GM18907 (cell line): ENCODE results near the gene SCG5.

Experiments
- ATAC-seq: cut with Tn5 transposase; IDR thresholded peaks from one replicate; pipeline ENCODE4 v1.9.1; 2021; ENCODE audit warnings: mild to moderate bottlenecking, moderate library complexity; ENCODE audit not compliant: unreplicated experiment

The SCG5 gene

DNA sequence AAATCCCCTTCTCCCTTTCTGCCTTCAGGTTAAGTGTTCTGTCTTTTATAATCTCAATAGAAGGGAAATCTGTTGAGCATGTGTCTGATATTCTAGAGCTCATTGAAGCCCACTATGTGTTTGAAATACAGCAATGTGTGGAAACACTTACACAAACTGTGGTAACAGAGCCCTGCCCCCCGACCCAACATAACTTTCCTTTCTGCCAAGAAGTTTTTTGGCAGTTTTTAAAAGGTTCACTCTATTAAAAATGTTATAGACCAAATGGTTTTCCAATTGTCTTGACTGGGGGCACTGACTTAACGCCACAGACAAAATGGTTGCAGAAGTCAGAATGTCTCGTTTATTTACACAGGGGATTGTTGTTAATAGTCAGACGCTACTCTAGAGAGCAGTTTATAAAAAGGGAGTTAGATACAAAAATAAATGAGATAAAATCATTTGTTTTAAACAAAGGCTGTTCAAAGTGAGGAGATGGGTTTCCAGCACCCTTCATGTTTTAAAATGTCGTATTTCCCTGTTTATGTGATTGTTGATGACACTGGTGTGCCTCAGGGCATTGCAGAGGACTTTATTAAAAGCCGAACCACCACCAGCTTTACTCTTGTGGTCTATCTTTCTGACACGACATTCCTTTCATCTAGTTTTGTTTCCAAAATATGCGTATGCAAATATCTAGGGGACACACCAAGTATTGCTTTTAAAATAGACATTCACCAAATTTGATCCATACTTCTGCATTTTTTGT, 49.6 kb downstream of the SCG5 start:
- no peak for ATAC-seq

DNA sequence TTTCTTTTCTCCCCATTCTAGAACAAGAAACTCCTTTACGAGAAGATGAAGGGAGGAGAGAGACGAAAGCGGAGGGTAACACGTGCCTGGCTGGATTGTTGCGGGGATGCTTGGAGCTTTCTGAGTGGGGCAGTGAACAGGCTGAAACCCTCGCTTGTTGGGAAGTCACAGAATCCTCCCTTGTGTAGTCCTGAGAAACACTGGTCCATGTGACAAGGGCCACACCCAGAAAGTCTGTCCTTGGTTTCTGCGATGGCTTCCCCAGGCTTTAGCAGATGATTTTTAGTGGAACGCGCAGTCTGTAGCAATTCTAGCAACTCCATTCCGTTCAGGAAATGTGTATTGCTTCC, 50.2 kb downstream of the SCG5 start:
- no peak for ATAC-seq

DNA sequence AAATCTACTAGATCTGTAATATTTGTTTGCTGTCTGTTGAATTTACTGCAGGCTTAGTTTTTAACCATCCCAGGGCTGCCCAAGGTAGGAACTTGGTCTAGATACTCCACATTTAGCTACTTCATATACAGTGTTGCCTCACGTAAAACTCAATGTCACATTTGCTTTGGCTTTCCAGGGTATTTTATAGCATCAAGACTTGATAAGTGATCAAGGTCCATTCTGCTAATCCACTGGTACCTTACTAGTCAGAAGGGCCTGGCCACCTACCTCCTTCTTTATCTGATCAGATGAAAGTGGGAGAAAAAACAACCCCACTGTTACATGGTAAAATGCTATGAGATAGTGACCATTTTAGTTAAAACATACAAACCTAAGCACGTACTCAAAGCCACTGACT, 50.8 kb downstream of the SCG5 start:
- no peak for ATAC-seq

DNA sequence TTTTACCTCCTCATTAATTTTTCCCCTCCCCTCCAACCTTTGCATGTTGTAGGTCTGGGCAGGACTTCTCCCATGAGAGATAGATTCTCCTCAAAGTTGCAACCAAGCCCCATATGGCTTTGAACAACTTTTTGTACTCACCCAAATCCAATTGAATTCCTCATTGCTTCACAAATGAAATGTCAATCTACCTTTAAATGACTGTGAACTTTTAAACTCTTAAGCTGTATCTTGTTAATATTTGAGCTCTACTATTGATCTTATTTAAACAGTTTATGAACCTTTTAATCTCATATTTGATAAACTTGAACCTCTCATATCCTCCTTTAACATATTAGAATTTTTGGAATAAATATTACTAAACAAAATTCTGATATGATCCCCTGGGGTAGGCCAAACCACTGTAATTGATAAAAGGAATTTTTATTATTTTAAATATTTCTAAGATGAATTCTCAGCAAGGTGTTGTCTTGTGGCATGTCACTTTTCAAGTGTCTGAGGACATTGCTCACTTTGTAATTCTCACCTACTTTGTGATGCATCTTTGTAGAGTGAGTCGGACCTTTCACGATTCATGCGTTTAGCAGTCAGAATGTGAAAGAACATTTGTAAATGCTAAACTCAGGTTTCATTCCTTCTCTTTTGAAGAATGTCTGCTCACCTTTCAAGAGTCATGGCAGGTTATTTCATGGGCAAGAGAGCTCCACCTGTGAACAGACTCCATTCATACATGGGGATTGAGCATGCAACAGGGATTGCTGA, 52.9 kb downstream of the SCG5 start:
- no peak for ATAC-seq

DNA sequence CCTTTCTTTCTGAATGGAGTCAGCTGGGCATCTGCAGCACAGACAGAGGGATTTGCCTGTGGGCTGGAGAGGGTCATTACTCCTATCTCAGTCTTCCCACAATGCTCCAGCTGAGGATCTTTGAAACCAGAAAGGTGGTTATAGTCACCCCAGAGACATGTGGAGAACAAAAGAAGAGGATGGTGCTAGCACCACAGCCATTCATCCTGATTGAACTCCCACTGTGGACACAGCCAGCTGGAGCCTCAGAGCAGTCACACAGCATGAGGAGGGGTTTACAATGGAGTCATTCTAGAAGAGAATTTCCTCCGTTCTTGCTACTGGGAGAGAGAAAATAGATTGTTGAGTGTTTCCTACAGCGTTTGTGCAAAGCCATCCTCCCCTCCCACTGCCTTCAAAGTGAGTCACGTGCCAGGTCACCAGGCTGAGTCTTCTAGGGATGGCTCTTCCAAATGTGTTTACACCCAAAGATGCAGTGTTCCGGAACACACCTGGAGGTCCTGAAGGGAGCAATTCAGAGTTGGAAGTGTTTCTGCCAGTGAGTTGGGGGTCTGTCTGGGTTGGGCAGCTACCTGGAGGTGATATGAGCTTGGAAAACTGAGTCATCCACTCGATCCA, 57.4 kb downstream of the SCG5 start:
- ATAC-seq, result no peak

DNA sequence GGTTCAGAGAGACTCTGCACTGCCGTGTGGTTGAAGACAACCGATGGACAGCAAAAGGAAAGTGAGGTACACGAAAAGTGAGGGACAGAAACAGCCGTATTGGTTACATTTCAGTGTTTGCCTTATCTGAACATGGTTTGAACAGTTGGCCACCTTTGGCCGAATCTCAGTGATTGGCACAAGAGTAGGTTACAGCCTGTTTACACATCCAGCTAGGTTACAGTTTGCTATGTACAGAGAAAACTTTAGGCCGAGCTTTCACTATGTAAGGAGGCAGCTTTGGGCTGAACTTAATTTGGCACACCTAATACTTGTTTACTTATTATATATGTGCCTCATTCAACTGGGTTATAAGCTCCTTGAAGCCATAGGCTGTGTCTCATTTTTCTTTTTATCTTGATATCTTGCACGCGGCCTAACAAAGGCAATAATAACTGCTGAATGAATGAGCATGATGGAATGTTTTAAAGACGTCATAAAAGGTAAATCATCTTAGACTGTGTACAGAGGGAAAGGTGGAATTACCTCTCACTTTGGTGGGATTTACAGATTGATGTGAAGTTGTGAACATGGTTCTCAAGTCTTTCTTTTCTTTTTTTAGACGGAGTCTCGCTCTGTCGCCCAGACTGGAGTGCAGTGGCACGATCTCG, 59.1 kb downstream of the SCG5 start:
- no peak for ATAC-seq

DNA sequence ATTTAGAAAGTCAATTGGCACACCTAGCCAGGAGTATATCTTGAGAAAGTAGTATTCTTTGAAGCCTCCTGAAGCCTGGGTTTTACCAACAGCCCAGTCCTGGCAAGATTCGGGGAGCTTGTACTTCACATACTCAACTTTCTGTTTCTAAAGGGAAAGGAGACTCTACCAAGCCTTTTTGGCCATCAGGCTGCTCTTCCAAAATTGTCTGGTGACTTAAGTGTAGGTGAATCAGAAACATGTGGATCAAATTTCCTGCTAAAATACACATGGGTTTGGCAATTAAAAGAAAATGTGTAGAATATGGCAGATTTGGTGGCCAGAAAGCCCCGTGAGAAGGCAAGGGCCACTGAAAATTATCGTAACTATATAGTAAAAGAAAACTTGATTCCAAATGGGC, 60.4 kb downstream of the SCG5 start:
- no peak for ATAC-seq

DNA sequence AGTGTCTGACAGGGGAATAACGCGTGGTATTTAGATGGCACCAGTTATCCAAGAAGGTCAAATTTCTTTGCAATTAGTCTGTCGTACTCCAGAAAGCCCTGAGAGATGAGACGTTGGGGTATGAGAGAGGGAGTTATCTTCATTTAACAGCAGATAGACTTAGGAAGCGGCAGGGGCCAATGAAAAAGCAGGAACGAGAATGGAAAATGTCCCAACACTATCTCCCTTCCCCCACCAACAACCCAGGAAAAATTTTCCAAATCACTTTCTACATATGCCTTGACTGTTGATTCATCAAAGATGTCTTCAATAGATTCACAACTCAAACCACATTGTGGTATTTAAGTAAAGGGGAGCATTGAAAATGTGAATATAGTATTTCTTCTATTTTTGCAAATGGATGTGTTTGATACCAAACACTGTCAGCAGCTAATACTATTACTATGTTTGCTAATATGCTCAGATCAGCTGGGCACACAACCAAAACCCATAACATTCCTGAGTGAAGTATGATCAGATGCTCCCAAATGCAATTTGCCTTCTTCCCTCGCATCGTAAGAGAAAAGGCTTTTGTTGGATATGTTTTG, 63.0 kb downstream of the SCG5 start:
- ATAC-seq, result no peak

DNA sequence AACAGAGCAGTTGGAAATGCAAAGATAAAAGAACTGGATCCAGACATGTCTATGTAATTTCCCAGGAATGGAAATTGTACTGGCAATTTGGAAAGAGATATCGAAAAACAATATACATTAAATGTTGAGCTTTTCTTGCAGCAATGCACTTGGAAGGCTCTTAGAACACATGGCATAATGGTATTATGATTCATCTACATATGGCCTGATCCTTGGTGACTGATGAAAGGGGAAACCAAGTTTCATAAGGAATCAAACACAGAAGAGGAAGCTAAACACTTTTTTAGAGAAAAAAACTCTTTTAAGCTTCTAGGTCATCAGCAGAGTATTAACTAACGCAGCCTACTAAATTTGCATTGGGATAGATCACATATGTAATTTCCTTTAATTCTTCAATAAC, 63.9 kb downstream of the SCG5 start:
- no peak for ATAC-seq

DNA sequence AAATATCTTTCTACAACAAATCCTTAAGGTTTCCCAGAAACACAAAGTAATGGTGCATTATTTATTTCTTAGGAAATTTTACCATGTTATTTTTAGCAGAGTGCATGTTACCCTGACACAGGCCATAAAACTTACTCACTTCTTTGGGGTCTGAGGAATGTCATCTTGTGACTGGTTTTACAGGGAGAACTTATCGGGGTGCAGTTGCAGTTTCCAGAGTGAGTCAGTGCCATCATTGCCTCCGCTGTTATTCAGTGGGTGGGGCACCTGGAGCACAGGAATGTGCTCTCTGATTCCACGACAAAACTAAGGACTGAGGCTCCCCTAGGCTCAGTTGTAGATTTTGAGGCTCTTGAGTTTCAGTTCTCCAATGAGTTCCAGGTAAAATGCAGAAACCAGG, 65.2 kb downstream of the SCG5 start:
- no peak for ATAC-seq

DNA sequence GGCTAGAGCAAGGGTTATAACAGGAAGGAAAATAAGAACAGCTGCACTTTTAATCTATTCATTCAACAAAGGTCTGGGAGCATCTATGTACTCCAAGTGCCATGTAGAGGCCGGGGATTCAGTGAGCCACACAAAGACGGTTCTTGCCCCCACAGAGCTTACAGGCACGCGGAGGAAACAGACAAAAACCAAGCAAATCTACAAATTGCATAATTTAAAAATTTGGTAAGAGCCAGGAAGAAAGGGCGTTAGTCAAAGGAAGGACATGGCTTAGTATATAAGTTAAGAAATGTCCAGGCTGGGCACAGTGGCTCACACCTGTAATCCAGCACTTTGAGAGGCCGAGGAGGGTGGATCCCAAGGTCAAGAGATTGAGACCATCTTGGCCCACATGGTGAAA, 65.9 kb downstream of the SCG5 start:
- ATAC-seq, result no peak

DNA sequence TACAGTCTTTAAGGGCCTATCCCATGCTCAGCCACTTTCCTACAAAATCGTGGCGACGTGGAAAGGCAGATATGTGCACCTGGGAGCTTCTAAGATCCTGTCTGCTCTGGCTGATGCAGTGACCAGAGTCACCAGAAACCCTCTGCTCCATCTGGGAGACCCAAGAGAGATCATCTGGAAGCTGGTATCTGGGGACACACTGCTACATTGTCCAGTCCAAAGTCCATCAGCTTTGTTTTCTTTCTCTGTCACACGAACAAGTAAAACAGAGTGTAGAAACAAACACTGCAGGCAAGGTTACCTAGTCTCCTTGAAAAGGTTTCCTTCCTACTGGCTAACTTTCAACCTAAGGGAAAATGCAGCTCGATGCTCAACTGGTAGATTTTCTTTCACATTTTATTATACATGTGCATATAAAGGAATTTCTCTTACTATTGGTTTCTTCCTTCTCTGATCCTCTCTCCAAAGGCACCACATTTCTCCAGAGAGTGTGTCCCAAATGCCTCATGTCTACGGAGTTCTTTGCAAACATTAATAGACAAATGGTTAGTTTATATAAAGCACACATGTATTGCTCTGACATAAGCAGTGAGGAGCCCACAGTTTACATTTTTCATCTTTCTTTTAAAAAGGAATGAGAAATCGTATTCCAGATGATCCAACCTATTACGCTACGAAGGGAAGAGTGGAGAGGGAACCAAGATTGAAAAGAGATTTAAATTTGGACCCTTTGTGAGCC, 68.0 kb downstream of the SCG5 start:
- no peak for ATAC-seq

DNA sequence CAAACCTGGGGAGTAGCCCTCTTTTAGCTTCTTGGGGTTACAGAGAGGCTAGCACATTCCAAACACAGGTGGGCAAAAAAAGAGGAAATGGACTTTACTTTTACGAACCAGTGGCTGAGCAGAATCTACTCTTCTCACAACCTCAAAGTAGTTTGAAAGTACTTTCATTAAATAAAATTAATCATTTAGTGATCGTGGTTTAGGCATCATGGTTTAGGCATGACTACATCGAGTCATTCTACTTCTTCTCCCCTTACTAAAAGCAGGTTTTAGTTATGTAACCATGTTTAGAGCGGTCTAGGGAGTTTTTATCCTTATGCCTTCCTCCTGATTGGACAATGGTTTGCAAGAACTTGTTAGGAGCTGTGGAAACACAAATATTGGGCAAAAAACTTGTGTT, 73.8 kb downstream of the SCG5 start:
- peak; percentile 56 for ATAC-seq

DNA sequence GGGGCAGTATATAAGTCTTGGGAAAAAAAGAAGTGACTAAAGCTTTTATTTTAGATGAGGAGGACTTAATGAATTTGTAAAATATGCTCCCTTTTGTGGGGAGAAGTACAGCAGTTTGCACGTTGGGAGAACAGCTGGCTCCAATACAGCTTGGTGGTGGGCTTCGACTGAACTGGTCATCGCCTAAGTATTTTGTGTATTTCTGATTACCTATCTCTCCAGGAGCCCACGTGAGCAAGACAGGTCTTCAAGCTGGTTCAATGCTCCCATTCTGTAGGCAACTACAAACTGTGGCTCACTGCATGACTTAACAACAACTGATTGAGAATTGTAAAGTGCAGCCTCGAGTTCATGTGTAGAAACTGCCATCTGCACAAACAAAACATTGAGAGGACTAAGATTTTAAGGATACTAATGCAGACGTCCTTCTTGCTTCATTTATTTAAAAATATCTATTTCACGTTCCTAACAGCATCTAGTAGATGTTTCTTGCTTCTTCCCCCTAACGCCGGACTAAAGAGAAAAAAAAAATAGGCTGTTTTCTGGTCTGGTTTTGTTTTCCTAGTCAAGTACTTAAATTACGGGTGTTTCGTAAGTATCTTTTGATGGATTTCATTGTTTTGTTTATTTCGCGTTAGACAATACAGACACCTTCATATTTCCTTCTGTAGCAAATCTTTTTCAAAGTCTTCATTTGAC, 74.9 kb downstream of the SCG5 start:
- ATAC-seq, result no peak

DNA sequence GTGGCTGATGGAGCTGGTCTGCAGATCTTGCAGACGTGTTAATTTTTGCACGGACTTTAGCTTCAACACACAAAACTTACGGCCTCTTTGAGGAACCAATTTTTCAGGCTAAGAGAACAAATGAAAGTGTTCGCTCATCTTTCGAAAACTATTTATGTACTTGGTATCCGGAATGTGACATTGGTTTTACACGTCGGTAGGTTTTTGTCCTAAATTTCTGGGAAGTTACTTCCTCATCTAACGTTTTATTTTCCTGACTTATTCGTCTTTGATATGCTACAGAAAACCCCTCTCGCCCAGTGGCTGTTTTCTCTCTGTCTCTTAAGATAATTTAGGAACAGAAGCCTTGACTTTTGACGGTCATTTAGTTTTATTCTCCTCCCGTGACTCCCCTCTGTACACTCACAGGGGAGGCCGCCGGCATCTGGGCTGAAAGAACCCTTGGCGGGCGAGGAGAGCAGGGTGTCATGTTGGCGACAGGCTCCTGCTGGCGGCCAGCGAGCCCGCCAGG, 75.5 kb downstream of the SCG5 start:
- no peak for ATAC-seq

DNA sequence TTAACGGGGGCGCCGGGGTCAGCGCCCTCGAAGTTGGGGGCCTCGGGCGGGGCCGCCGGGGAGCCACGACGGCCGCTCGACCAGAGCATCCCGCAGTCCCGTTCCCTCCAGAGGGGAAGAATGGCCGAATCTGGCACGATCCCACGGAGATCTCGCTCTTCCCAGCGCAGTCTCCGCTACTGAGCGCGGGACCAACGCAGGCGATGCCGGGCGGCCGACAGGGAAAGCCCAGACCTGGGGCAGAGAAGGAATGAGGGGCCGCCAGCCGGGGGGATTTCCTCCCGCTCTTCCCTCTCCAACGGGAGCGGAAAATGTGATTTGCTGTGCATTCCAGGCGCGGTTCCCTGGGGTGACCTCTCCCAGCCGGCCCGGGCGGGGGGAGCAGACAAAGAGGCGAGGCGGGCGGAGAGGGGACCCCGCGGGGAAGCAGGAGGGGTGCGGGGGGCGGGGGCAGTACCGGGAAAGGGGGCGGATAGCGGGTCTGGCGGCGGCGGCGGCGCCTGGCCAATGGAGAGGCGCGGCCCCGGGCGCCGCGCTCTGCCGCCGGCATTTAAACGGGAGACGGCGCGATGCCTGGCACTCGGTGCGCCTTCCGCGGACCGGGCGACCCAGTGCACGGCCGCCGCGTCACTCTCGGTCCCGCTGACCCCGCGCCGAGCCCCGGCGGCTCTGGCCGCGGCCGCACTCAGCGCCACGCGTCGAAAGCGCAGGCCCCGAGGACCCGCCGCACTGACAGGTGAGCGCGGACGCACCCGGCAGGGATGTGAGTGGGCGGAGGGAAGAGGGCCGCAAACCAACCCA, 76.1 kb downstream of the SCG5 start, which contains the start of gene GREM1:
Gene GREM1 (plus strand): TSS at position 579 of the 801 bp plus-strand sequence. CDS start 12,687 bp downstream, outside the sequence.
- no peak for ATAC-seq

DNA sequence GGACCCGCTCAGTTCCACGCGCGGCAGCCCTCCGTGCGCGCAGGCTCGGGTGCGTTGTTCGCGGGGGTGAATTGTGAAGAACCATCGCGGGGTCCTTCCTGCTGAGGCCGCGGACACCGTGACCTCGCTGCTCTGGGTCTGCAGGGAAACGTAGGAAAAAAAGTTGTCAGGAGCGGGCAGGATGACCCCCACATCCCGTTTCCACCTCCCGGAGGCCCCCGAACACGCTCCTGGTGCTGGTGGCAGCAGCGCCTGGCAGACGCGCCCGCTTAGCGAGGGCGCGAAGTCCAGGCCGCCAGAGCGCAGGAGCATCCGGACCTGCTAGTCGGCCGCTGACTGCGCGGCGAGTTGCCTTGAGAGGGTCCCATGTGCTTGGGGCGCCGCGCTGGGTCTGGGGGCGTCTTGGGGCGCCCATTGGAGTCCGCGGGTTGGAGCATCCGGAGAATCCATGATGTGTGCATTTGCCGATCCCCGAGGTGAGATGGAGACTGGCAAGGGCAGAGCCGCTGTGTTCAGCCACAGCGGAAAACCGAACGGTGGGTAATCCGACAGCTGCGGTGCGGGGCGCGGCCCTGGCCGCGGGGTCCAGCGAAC, 76.8 kb downstream of the SCG5 start:
- no peak for ATAC-seq
